ACHN (cell line): ENCODE measurements around the gene ANKRD40CL.
A peak's percentile ranks its signal among the peaks of the same experiment; 100 is the strongest.

Experiments used
- DNase-seq: peaks from one replicate; pipeline ENCODE4 v3.0.0-alpha.2; 2015
- in situ Hi-C: cut with HindIII; loops from 2 replicates; pipeline ENCODE4 v1.10.0; 2017; ENCODE audit warnings: low sequenced_read_pairs, low pct_ligation_motif_present, low pct_unique_long_range_greater_than_20kb

The ANKRD40CL gene

DNA sequence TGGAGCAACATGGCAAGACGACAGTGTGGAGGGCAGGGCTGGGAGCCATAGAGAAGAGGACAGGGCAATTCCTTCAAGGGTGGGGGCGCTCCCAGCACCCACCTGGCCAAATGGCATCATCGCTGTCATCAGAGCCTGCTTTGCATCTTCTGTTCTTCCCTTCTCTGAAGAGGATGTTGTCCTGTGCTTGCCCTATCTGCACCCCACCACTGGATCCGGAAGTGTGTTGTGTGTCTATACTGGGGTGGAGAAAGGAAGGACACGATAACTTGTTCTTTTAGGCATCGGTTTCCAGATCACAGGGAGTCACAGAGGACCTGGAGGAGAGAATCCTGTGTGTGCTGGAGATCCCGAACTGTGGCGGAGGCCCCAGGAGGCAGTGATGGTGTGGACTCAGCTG lies 25.7 kb upstream of the ANKRD40CL start:
- DNase-seq = no peak
- in situ Hi-C loops = no loop called here

DNA sequence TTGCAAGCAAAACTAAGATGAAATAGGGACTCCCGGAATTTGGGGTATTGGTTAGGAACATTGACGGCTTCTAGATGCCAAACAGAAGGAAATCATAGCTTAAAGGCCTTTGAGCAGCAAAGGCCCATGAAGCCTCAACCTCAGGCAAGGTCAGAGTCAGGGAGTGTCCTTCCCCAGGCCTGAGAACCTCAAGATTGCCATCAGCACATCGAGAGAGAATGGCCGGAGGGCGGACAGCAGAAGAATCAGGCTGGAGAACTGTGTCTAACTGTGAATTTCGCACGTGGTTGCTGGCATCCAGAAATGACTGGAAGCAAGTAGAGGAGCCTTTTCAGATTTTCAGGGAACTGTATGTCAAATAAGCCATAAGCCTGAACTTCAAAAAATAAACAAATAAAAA lies 24.8 kb upstream of the ANKRD40CL start:
- DNase-seq = no peak
- in situ Hi-C loops = no loop called here

DNA sequence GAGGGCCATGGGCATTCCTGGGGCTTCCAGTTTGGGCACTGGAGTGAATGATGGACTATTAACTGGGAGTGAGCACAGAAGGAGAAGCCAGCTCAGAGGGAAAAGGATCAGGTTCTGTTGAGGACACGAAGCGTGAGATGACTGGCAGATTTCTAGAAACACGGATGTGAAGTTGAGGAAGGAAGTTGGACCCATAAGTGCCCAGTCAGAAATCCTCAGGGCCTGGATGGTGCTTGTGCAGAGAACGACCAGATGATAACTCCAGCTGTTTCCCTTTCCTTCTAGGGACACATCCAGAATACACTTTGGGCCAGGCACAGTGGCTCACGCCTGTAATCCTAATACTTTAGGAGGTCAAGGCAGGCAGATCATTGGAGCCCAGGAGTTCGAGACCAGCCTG lies 23.3 kb upstream of the ANKRD40CL start:
- no peak for DNase-seq
- in situ Hi-C loops = no loop called here

DNA sequence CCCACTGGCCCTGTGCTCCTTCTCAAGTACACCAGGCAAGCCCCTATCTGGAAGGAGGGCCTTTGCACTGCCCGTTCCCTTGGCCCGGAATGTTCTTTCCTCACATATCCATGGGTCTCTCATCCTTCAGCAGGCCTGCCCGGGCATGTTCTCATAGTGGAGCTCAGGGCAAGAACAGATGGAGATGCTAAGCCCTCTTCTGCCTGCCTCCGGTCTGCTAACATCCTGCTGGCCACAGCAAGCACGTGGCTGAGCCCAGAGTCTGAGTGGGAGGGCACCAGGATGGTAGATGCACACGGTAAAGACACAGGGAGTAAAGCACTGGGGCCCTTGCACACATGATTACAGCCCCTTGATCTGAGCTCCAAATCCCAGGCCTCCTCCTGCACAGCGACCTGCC lies 19.8 kb upstream of the ANKRD40CL start:
- in situ Hi-C loops = no loop called here
- no peak for DNase-seq

DNA sequence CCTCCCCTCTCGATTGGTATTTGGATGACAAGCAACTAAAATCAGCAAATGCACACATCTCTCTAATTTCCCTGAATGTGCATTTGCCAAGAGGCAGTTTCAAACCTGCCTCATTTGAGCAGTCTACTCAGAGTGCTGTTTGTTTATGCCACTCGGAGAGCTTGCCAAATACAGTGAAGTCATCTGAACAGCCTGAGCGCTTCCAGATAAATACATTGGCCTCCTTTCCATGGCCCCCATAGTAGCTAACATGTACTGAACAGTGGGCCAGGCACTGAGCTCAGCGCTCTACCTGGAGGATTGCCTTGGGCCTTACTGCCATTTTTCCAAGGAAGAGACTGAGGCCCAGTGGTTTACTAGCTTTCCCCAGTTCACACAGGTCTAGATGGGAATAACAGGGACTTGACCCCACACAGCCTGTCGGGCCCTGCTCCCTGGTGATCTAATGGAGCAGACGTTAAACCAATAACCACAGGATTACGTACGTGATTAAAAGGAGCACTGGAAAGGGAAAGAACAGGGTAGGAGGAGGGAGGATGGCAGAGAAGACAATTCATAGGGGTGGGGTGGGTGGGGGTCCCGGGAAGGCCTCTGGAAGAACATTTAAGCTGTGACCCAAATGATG lies 18.7 kb upstream of the ANKRD40CL start:
- DNase-seq = no peak
- in situ Hi-C loops = no loop called here

DNA sequence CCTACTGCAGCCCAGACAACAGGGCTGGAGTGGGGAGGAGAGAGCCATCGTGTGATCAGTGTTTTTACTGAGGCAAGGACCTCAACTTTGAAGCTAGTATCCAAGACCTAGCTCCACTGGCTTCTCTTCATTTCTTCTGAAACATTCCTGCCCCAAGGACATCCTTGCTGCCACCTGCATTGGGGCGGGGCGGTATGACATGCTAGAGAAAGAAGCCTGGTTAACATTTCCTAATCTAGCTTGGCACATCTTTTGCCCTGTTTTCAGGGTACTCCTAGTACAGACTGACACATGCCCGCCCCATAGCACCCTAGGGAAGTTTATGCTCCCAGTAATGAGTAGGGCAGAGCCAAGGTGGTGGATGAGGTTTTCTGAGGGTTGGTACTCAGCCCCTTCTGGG lies 17.8 kb upstream of the ANKRD40CL start:
- in situ Hi-C loops = no loop called here
- DNase-seq = no peak

DNA sequence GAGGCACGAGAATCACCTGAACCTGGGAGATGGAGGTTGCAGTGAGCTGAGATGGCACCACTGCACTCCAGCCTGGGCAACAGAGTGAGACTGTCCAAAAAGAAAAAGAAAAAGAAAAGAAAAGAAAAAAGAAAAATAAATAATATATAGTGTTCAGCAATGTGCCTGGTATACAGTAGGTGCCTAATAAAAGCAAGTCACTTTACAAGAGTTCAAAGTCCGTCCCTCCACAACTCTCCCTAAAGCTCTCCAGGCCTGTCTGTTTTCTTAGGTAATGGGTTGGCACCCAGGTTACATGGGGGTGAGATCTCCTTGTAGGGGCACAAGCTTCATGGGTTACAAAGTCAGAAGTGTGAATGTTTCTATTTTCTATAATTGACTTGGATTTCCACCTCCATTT lies 16.6 kb upstream of the ANKRD40CL start:
- in situ Hi-C loops = no loop called here
- no peak for DNase-seq

DNA sequence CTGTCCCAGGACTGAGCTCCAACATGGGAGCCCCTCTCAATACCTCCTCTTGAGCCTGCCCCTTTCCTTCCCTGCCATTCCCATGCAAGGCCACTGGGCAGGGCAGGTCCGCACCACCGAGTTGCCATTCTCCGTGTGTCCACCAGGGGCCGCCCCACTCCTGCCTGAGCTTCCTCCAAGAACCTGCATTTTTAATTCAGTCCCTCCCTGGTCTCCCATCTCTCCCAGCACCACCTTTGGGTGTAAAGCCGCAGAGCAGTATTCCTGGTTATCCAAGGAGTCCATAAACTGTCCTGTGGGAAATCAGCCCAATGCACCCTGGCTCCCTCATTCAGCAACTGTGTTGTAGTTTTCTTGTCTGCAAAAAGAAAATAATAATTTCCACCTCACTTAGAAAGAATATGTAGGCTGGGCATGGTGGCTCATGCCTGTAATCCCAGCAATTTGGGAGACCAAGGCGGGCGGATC lies 15.9 kb upstream of the ANKRD40CL start:
- DNase-seq = peak; percentile 87
- in situ Hi-C loops = no loop called here

DNA sequence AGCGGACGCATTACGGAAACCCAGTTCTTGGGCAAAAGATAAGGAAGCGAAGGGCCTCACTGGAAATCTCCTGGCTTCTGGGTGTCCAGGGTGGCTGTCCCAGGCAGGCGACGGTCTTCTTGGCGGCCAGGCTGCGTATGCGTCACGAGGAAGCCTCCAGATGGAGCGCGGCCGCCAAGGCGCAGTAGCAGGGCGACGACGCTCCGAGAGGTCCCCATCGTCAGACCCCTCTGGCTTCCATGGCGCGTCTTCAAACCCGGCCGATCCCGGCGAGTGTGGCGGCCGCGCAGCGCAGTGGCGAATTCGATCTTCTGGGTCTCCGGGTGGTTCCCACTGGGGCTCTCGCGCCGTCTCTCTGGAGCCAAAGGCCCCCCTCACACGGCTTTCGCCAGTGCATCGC lies 13.8 kb upstream of the ANKRD40CL start:
- in situ Hi-C loops = no loop called here
- no peak for DNase-seq

DNA sequence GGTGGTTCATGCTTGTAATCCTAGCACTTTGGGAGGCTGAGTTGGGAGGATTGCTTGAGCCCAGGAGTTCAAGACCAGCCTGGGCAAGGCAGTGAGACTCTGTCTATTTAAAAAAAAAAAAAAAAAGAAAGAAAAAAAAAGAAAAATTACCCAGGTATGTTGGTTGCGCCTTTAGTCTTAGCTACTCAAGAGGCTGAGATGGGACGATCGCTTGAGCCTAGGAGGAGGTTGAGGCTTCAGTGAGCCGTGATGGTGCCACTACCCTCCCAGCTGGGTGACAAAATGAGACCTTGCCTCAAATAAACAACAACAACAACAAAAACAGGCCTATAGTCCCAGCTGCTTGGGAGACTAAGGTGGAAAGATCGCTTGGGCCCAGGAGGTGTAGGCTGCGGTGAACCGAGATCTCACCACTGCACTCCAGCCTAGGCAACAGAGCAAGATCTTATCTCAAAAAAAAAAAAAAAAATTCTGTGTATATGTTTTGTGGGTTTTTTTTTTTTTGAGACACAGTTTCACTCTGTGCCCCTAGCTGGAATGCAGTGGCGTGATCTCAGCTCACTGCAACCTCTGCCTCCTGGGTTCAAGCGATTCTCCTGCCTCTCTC lies 12.5 kb upstream of the ANKRD40CL start:
- DNase-seq = no peak
- in situ Hi-C loops = no loop called here

DNA sequence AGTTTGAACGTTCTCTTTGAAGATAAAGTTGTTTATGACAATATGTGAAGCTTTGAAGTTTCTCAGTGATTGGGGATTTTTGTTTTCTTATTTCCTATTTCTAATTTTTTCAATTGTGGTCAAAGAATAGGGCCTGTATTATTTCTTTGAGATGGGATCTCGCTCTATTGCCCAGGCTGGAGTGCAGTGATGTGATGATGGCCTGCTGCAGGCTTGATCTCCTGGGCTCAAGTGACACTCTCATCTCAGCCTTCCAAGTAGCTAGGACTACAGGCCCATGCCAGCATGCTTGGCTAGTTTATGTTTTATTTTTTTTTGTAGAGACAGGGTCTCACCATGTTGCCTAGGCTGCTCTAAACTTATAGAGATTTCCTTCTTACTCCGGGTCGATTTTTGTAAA lies 11.7 kb upstream of the ANKRD40CL start:
- in situ Hi-C loops = no loop called here
- DNase-seq = no peak

DNA sequence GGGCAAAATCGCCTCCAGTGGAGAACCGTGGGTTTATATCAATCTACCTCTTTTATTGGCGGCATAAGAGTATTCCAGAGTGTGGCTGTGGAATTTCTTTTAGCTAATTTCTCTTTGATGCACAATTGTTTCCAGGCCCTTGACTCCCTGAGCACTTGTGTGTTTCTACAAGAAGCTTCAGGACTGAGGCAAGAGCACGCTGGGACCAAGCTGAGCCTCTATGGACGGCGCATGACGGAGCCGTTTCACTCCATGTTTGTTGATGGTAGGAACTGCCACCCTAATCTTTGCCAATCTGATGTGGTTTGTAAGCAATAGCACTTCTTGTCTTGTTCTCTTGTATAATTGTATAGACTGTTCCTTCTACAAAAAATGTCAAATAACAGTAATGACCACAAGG lies 11.2 kb upstream of the ANKRD40CL start:
- no peak for DNase-seq
- in situ Hi-C loops = no loop called here

DNA sequence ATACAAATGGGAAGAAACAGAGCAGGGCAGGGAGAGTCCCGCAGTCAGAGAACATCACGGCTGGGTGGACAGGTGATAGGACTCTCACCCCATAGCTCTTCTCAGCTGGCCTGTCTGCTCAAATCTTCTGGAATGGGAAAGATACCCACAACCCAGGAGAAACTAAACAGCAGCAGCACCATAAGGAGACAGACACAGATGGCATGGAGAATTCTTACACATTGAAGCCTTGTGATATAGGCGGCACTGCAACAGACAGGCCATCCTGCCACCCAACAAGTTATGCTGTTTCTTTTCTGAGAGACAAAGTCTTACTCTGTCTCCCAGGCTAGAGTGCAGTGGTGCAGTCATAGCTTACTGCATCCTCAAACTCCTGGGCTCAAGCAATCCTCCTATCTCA lies 8.6 kb upstream of the ANKRD40CL start:
- in situ Hi-C loops = no loop called here
- DNase-seq = no peak

DNA sequence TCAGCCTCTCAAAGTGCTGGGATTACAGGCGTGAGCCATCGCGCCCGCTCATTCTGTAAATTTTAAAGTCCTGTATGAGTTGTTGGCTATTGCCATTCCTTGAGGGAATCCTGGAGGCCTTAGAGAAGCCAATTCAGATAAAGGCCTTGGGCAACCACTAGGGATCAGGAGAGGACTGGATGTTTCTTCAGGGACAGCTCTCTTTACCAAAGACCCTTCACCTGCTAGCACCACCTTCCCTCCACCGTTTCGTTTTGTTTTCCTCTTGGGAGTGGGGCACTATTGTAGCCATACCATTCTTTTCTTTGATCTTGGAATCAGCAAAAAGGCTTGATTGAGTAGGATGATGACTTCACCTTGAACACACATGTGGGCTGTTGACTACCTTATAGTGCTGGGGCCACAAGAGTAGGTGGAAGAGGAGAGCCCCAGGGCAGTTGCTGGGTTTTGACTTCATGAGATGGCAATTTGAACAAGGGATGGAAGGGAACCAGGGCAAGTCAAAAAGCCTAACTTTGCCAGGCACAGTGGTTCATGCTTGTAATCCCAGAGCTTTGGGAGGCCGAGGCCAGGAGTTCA lies 7.0 kb upstream of the ANKRD40CL start:
- in situ Hi-C loops = no loop called here
- no peak for DNase-seq

DNA sequence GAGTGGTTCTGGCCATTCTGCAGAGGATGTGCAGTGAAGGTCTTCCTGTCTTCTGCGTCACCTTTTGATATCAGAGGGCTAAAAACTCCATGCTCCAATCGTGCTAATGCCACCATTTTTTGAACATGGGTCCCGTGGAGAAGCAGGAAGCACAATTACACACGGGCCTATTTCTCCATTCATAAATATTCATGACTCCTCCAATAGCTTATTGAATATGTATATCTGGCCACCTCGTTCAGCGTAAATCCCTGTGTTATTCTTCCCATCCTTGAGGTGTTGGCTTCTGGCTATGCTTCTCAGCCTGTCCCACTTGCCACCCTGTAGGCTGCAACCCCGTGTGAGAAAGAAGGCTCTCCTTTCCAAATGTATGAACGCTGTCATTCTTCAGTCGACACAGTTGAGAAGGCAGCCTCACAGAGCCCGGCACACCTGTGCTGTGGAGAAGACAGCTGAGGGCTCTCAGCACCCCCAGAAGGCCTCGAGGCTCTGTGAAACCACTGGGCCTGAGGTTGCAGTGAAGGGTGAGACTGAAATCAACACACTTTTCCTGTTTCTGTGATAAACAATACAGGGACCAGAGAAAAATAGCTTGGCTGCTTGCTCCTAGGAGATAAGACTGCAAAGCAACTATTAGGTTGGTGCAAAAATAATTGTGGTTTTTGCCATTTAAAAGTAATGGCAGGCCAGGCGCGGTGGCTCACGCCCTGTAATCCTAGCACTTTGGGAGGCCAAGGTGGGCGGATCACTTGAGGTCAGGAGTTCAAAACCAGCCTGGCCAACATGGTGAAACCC lies 4.9 kb upstream of the ANKRD40CL start:
- DNase-seq = no peak
- in situ Hi-C loops = no loop called here

DNA sequence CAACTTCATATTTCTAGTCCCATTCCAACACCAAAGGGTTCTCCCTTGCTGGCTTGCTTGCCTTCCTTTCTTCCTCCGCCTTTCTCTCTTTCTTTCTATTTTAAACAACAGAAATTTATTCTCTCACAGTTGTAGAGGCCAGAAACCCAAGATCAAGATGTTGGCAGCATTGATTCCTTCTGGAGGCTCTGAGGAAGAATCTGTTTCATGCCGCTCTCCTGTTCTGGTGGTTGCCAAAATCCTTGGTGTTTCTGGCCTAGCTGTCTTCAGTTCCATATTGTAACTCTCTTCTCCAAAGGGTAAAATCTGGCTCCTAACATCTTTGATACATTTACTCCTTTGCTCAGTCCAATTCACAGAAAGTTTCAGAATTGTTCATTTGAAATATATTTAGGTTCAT lies 3.0 kb upstream of the ANKRD40CL start:
- DNase-seq = no peak

DNA sequence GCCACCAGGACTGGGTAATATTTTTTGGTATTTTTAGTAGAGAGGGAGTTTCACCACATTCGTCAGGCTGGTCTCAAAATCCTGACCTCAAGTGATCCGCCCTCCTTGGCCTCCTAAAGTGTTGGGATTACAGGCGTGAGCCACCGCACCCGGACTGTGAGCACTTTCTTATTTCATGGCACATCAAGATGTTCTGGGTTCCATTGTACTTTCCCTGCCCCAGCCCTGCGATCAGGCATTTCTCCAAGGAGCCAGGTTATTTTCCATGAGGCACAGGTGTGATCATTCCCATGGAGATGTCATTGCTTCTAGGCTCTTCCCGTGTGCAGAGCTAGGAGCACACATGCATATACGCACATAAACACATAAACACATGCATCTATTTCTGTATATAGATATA lies 2.6 kb upstream of the ANKRD40CL start:
- DNase-seq = no peak
- in situ Hi-C loops = no loop called here

More for the DNA sequence above, 3.0 kb upstream of the ANKRD40CL start:
- in situ Hi-C loops = no loop called here

DNA sequence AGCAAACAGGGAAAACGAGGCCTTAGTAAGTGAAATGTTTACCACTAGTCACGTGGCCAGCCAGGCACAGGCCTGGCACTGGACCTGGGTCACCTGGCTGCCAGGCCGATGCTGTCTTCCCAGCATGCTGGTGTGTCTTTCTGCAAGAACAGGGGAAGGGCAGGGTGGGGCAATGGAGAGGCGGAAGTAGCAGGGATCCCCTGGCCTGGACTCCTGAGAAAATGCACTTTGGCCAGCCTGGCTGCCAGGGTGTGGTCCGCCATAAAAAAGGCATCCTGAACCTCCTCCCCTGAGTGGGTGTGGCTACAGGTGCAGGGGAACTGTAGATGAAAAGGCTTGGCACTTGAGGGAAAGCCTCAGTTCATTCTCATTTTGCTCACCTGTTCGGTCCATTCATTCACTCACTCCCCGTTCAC lies 1.0 kb upstream of the ANKRD40CL start:
- in situ Hi-C loops = no loop called here

DNA sequence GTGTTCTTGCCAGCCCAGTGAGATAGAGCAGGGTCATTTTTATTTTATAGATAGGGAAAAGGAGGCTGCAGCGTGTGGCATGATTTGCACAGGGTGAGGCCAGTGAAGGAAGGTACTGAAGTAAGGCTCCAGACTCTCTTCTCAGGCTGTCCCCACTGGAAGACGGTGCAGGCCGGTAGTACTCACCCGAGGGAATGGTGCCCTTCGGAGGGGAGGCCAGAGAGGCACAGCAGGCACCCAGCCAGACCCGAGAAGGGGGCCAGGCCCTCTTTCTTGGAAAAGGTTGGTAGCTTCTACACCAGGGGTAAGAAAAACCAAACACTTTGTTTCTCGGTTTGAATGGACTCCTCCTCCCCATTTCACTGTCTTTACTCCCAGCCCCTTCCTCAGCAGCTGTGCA lies 288 bp downstream of the ANKRD40CL start:
- in situ Hi-C loops = no loop called here
- DNase-seq = no peak

More for the DNA sequence above, 1.0 kb upstream of the ANKRD40CL start:
- DNase-seq = no peak
